ENCODE results near the gene POLQ. TPM values are rescaled to one million over a fixed set of nuclear protein-coding genes. Genes with fewer than 3 reads are reported as not detected.

Gene POLQ
- total RNA-seq, 1 donor from 2014 or later, result 0.38 TPM

DNA sequence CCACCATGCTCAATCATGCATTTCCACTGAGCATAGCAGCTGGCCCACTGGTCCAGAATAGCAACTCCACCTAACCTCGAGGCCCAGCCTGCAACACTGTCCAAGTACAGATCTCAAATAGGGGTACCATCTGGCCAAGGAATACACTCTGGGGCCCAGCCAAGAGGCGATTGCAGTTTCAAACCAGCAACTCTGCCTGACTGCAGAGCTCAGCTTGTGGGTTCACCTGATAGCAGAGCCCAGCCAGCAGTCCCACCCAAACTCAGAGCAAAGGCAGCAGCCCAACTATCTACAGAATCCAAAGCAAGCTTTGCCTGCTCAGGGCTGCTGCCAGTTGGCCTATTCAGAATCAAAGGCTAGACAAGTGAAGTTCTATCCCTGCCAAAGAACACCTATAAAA is 30.5 kb downstream of the POLQ start:
- Histone ChIP-seq H3K36me3 (no peaks in the 10 kb centered on the region), H3K27me3 (ENCODE audit: low read depth) (no peaks in the 10 kb centered on the region), H3K9me3 (replicated peaks) (peaks cover 25% of the 10 kb centered on the region), H3K4me3 (no peak overlapping the region), H3K4me1 (no peaks in the 10 kb centered on the region), H3K27ac (replicated peaks) (no peak overlapping the region)
- no peak for DNase-seq
- TF ChIP-seq, protein P1, sequence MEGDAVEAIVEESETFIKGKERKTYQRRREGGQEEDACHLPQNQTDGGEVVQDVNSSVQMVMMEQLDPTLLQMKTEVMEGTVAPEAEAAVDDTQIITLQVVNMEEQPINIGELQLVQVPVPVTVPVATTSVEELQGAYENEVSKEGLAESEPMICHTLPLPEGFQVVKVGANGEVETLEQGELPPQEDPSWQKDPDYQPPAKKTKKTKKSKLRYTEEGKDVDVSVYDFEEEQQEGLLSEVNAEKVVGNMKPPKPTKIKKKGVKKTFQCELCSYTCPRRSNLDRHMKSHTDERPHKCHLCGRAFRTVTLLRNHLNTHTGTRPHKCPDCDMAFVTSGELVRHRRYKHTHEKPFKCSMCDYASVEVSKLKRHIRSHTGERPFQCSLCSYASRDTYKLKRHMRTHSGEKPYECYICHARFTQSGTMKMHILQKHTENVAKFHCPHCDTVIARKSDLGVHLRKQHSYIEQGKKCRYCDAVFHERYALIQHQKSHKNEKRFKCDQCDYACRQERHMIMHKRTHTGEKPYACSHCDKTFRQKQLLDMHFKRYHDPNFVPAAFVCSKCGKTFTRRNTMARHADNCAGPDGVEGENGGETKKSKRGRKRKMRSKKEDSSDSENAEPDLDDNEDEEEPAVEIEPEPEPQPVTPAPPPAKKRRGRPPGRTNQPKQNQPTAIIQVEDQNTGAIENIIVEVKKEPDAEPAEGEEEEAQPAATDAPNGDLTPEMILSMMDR (IDR thresholded peaks at IDR 0.05; ENCODE audit: borderline replicate concordance), result no peak
- intact Hi-C loops (cut with micrococcal nuclease), result no loop called here

- no peak overlapping the region for H3K27ac ChIP-seq (replicated peaks)
- DNase-seq, result no peak
- no peaks in the 10 kb centered on the region for H3K36me3 ChIP-seq
- intact Hi-C loops (cut with micrococcal nuclease), result no loop called here
- H3K9me3 ChIP-seq (replicated peaks), result peaks cover 25% of the 10 kb centered on the region
- no peaks in the 10 kb centered on the region for H3K4me1 ChIP-seq
- no peak overlapping the region for H3K4me3 ChIP-seq
- no peaks in the 10 kb centered on the region for H3K27me3 ChIP-seq (ENCODE audit: low read depth)
- TF ChIP-seq, protein P1 (IDR thresholded peaks at IDR 0.05; ENCODE audit: borderline replicate concordance), result no peak
Measured at GRCh38 chr3:121514496-121514895, 31.3 kb downstream of the POLQ start.

DNA sequence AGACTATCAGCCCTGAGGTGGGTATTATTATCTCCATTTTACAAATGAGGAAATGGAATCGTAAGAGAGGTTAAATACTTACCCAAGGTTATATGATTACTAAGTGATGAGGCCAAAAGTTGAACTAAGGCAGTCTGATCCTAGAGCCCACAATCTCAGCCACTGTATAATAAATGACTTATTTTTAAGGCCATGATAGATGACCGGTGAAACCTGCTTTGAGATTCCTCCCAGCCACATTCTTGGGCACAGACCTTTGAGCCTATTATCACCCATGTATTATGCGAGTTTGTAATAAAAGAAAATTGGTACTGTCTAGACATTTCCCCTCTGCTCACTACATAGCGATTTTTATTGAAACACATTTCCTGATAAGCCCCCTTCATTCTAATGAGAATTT is 37.4 kb downstream of the POLQ start:
- H3K27me3 ChIP-seq (ENCODE audit: low read depth), result no peaks in the 10 kb centered on the region

GRCh38 chr3:121505256-121505655 is 40.5 kb downstream of the POLQ start:
- no peak for DNase-seq
- H3K27ac ChIP-seq (replicated peaks), result no peak overlapping the region
- intact Hi-C loops (cut with micrococcal nuclease), result no loop called here
- no peaks in the 10 kb centered on the region for H3K27me3 ChIP-seq (ENCODE audit: low read depth)
- H3K4me1 ChIP-seq, result no peaks in the 10 kb centered on the region
- H3K4me3 ChIP-seq, result no peak overlapping the region
- H3K36me3 ChIP-seq, result no peaks in the 10 kb centered on the region
- no peaks in the 10 kb centered on the region for H3K9me3 ChIP-seq (replicated peaks)
- TF ChIP-seq, protein P1 (IDR thresholded peaks at IDR 0.05; ENCODE audit: borderline replicate concordance), result no peak

More for the DNA sequence above, 37.4 kb downstream of the POLQ start:
- no peak for DNase-seq
- Histone ChIP-seq H3K27ac (replicated peaks) (no peak overlapping the region), H3K4me3 (no peak overlapping the region), H3K9me3 (replicated peaks) (no peaks in the 10 kb centered on the region), H3K4me1 (no peaks in the 10 kb centered on the region), H3K36me3 (no peaks in the 10 kb centered on the region)
- intact Hi-C loops (cut with micrococcal nuclease), result no loop called here
- TF ChIP-seq, protein P1 (IDR thresholded peaks at IDR 0.05; ENCODE audit: borderline replicate concordance), result no peak

DNA sequence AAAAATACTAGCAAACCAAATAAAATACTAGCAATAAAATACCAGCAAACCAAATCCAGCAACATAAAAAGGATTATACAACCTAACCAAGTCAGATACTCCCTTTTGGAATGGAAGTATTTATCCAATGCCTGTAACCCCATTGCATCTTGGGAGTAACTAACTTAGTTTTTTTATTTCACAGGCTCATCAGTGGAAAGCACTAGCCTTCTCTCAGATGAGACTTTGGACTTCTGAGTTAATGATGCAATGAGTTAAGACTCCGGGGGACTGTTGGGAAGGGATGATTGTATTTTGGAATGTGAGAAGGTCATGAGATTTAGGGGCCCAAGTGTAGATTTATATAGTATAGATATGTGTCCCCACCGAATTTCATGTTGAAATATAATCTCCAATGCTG is 41.2 kb downstream of the POLQ start:
- H3K9me3 ChIP-seq (replicated peaks), result no peaks in the 10 kb centered on the region
- H3K27me3 ChIP-seq (ENCODE audit: low read depth), result no peaks in the 10 kb centered on the region
- no peak overlapping the region for H3K4me3 ChIP-seq
- DNase-seq, result no peak
- intact Hi-C loops (cut with micrococcal nuclease), result no loop called here
- no peaks in the 10 kb centered on the region for H3K36me3 ChIP-seq
- H3K27ac ChIP-seq (replicated peaks), result no peak overlapping the region
- no peaks in the 10 kb centered on the region for H3K4me1 ChIP-seq
- TF ChIP-seq, protein P1 (IDR thresholded peaks at IDR 0.05; ENCODE audit: borderline replicate concordance), result no peak

DNA sequence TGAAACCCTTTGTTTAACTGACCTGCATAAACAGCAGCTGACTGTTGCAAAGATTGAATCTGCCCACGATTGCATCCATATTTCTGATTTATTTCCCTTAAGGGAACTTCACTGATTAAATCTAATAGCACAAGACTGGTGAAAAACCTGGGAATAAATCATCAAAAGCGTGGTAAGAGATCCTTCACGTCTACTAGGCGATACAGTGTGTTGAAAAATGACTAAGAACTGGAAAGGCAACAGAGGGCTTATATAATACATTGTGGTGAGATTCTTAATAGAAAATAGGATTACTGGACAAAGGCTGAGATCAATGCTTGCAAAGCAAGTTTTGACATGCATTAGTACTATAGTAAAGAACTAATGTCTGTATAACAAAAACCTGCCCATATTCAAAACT is 49.0 kb downstream of the POLQ start:
- intact Hi-C loops (cut with micrococcal nuclease), result no loop called here
- H3K9me3 ChIP-seq (replicated peaks), result no peaks in the 10 kb centered on the region
- TF ChIP-seq, protein P1 (IDR thresholded peaks at IDR 0.05; ENCODE audit: borderline replicate concordance), result no peak
- H3K27me3 ChIP-seq (ENCODE audit: low read depth), result no peaks in the 10 kb centered on the region
- no peak for DNase-seq
- no peak overlapping the region for H3K27ac ChIP-seq (replicated peaks)
- no peaks in the 10 kb centered on the region for H3K4me1 ChIP-seq
- no peak overlapping the region for H3K4me3 ChIP-seq
- no peaks in the 10 kb centered on the region for H3K36me3 ChIP-seq
